ENCODE results near the gene PDE11A.

GRCh38 chr2:177921726-177922125 lies 150.9 kb downstream of the PDE11A start:
- TF ChIP-seq CTCF (IDR thresholded peaks at IDR 0.05), result no peak
- no peak for TF ChIP-seq POLR2A (IDR thresholded peaks at IDR 0.05)

Data from esophagus squamous epithelium (tissue), 4 donors.